Forelimb muscle (tissue), 1 donor: ENCODE measurements around the gene PAX3. TPM values are rescaled to one million over a fixed set of nuclear protein-coding genes. Genes with fewer than 3 reads are reported as not detected.

ENCODE experiments used
- DNase-seq: peaks from one replicate; pipeline ENCODE4 v3.0.0-alpha.2; 2013; ENCODE audit warnings: low read depth
- polyA plus RNA-seq: library from polyadenylated mRNA; unstranded; fragments of 120-200 nt; gene quantifications from one replicate; pipeline ENCODE4 v1.2.1, GENCODE V29; 2013; ENCODE audit not compliant: insufficient read length

PAX3 gene
- polyA plus RNA-seq, 1 donor = 1.5 TPM

DNA sequence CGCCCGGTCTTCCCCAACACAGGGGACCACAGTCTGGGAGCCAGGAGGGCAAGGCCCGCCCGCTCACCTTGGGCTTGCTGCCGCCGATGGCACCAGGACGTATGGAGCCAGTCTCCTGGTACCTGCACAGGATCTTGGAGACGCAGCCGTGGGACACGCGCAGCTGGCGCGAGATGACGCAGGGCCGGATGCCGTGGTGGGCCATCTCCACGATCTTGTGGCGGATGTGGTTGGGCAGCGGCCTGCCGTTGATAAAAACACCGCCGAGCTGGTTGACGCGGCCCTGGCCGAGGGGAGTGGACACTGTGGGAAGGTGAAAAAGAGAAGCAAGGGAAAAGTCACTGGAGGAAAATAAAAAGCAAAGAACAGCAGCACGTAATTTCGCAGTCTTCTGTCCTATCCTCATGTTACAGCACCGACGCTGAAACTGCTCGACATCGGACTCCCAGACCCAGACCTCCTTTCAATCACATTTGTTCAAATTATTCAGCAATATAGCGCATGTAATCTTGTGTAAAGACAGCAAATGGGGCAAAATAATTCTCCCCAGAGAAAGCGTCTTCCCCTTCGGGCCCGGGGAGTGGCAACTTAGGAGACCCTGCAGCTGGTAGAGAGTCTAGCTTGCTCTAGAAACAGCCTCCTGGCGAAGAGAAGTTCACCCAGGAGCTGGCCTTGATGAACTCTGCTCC, 1.7 kb downstream of the PAX3 start:
- DNase-seq = no peak

DNA sequence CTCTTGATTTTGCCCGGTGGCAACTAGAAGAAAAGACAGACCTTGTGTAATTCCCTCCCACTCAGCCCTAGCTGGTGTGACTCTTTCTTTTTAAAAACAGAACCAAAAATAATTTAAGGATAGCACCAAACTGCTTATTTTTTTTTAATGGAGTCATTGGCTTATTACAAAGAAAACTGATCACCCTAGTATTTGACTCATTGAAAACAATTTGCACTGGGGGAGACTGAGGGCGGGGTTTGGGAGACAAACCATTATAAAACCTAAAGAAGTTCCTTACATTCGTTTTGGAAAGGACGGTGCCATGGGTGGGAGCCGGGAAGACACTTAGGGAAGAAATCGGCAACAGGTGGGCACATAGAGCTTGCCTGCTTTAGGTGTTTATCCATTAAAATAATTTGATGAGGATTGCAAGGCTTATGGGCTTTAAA, 2.5 kb downstream of the PAX3 start:
- no peak for DNase-seq

DNA sequence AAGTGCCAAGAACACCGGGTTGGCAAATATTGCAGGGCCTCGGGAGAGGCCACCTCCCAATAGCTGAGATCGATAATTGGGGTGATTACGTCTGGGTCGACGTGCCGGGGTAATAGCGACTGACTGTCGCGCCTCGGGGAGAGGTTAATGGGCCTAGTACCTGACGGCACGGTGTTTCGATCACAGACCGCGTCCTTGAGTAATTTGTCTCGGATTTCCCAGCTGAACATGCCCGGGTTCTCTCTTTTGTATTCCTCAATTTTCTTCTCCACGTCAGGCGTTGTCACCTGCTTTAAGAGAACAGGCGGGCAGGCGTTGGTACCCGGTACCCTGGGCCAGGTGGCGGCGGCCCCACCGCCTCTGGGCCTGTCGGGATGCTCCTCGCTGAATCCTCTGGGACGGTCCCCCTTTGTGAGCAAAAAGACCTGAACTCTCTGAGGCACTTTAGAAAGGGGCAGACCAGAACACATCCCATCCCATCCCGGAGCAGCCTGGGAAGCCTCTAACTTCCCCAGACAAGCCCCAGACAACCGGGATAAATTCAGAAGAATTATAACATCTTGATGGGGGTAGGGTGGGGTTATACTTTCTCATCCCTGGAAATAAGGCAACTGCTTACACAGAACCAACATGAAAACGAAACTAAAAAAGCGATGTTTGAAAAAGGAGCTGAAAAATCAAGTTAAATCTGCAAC, 3.3 kb downstream of the PAX3 start:
- DNase-seq = no peak

DNA sequence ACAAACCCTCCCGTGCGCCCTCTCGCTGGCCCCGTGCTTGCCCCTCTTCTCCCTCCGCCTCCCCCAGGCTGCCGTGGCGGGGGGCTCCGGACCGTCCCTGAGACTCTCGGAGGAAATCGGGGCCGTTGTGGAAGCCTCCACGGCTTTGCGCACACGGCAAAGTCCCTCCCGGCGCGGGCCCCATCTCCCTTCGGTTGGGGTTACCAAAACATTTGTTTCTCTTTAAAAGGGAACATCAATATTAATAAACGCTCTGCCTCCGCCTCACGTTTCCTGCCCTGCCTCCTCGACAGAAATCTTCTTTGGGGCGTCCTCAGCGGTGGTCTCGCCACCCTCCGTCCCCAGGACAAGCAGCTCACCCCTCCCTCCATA, 3.8 kb downstream of the PAX3 start:
- no peak for DNase-seq

DNA sequence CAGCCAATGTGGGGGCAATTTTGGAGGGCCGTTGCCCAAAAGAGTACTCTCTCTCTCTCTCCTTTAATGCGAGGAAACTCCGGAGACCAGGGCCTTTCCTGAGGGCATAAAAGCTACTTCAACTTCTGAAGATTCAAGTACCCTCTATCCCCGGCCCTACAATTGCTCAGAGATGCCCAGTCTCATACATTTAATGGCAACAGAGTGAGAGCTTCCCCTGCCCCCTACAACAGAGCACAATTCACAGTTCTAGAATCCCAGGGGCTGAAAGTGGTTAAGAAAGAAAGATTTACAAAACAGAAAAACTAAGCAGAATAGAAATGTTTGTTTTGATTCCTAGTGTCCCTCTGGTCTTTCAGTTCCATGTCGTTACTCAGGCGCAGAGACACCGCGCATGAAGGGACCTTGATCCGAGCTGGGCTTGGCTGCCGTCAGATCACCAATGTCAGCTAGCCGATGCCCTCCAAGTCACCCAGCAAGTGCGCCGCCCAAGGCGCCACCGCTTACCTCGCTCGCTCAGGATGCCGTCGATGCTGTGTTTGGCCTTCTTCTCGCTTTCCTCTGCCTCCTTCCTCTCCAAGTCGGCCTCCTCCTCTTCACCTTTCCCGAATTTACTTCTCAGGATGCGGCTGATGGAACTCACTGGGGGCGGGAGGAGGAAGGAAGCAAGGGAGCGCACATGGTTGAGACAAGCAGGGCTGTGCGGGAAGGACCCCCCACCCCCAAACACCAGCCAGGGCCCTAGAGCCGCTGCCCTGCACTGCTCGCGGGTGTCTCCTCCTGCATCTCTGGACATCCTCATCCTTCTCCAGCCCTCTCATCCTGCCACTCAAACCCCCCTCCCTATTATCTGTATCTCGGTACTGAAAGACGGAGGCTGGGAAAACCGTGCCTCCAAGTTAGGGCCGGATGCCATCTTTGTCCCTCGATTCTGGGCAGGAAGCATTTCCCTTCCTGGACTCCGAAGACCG, 4.9 kb downstream of the PAX3 start:
- no peak for DNase-seq

DNA sequence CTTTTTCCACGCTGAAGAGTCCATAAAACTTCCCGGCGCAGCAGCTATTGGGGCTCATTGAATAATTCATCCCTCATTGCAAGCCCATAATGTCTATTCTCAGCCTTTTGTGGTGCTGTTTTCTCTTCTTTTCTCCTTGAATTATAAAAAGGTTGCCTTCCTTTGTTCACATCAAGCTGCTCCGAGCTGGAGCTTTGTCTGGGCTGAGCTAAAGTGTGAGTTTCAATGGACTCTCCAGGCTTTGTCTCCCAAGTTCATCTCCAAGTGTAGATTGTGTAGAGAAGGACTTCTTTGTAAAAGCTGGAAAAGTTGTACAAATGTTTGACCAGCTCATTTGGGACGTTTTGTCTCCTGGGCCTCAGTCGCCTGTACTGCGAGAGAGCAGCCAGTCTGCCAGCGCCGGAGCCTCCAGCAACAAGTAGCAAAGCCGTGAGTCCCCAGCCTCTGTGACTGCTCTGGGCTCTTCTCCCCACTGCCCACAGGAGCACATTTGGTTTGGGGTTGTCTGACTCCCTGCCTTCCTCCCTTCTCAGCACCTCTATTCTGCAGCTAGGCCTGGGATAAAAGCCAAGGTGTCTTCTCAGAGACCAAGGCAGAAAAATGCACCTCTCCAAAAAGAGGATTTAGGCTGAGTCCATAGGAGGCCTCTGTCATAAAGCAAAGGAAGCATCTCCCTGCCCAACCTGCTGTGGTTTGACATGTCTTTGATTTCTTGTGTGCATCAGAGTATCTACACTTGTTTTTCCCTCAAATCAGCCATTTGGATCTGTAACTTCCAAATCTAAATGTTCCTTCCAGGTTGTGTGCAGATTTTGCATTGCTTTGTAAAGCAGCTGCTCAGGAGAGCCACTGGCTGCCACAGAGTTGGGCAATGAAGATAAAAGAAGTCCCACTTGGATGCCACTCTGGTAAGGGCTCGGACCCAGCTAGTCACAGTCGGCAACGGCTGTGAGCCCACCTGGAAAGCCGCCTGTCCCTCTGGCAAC, 6.4 kb downstream of the PAX3 start:
- DNase-seq = no peak

DNA sequence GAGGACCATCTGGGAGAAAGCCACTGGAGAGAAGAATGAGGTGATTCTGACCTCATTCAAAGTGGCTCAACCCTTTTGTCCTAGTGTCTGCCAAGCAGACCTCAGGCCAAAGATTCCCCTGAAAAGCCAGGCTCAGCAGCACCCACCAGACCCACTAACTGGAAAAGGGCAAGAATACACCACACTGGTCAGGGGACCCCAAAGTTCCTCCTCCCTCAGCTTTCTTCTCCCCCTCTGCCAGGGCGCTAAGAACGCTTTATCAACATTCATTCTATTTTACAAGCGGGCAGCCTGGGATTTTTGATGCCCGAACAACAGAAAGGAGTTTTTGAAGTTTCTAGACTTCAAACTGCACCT, 7.3 kb downstream of the PAX3 start:
- DNase-seq = no peak

DNA sequence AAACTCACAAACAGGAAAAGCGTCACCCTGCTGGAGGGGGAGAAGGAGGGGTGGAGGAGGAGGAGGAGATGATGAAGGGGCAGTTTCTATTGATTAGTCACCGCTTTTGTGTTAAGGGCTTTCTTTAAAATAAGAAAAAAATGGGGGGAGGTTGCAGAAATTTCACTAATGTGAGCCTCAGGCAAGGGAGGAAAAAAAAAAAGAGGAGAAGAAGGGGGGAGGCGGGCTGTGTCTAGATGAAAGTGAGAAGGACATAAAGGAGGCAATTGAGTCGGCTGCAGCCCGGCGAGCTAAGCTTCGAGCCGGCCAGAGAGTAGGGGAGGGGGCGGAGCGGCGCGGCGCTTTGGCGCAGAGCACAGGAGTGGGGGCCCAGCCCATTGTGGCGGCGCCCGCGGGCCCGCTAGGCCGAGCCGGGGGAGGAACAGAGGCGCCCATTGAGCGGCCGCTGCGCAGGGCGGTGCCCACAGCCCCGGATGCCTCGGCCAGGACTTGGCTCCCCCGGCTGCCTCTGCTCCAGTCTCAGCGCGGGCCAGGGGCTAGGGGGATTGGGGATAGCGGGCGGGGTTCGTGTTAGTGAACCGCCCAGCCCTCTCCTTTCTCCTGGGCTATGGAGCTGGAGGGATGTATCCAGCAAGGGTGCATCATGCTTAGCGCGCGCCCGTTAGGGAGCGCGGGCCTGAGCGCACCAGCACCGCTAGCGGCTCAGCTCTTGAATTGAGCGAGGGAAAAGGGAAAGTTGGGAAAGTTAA, 7.9 kb downstream of the PAX3 start:
- no peak for DNase-seq

DNA sequence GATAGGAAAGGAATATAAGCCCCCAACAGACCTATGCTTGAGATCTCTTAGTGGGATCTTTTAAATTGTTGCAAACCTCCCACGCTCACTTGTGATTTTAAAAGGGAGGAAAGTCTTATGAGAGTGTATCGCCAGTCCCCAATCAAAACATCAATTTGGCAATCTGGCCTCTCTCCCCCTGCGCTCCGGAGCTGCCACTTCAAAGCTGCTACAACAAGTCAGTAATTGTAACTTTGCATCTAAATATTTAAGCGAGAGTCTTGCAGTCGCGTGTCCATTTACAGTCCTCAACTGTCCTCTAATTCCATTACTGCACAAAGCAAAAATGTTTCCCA, 8.4 kb downstream of the PAX3 start:
- no peak for DNase-seq

DNA sequence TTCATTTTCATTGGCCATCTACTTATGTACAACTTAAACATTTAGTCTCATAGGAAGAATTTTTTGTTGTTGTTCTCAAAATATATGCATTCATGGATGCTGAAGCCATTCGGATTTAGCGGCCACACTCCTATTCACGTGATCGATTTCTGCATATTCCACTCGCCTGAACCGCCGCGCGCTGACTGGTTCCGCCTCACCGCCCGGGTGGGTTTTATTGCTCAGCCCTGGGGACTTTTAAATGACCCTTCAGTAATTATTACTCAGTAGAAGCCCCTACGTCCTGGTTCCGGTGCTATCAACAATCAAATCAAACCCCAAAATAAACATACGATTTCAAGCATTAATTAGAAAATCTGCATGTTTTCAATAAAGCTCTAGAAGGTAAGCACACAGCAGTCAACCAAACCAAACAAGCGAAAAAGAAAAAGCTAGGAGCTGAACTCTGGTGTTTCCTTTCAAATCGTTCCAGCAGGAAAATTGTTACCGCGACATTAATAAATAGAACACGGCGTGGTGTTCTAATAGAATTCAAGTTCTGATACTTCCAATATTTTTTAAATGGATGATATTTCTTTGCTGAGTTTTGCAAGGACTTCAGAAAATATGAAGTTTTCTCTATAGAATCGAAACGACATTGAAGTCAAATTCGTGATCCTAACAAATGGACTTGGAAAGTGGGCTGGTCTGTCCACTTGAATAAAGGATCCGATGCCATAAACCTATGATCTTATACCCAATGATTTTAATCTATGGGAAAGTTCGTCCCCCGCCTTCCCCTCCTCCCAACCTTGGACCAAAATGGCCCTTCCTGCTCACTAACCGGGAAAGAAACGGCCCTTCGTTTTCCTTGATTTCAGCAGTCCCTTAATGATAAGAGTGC, 9.3 kb downstream of the PAX3 start:
- DNase-seq = no peak

DNA sequence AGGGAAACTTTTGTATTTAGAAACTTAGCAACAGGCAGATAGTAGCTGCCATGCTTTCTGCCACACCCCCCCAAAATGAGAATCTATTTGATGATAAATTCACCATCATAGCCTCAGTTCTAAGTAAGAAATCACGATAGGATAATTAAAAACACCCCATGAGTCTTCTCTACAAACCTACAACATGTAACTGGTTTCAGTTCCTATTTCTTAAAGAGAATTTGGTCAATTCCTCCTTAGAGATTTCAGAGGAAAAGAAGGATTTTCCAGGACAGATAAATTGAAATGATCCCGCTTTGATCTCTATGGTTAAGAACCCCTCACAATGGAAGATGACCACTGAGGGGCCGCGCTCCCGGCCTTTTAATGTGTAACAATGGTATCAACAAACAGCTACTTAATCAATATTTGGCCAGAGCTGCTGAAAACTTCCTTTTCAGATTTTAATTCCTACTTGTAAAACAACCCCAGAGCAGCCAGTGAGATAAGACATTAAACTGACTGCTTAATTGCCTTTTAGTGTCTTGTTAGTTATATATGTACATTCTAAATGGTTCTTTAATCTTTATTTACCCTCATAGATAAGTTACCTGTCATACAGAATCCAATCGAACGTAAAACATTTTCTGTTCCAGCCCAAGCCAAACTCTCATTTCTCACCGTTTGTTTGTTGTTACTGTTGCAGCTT, 10.1 kb downstream of the PAX3 start:
- no peak for DNase-seq

DNA sequence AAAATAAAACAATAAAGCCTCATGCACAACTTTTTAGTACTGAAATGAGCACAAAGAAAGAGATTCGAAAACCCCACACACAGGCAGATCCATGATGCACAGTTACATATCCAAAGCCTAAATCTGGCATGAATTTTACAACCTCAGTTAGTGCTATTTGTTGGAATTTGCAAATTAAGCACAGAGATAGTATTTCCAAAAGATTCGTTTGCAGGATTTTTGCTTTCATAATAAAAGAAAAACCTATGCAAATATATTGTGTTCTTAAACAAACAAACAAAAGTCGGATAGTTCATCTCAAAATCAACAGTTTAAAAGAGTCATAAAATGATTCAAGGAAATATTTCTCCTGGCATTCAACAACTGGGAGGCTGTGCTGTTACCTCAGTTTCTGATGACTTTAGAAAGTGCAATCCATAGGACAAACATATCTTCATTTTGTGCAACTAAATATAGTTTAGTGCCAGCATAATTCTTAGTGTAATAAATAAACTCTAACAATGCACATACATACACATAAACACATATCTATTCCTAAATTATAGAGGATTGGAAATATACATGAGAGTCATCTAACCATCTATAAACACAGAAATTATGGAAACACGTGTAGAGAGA, 10.8 kb downstream of the PAX3 start:
- DNase-seq = no peak

DNA sequence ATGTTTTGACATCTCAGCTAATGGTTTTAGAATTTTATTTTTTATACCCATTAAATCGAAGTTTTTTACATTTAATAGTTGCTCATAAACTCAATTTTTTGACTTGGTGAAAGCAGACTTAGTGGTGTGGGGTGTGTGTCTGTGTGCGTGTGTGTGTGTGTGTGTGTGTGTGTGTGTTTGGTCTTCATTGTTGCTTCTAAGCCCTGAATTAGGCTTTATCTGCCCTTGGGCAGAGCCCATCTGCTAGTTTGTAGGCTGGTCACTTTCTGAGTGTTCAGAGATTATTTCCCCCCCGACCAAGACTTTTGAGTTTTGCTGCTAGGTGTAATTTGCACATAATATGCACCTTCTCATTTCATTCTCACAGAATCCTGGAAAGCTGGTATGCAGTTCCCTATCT, 14.3 kb downstream of the PAX3 start:
- no peak for DNase-seq

DNA sequence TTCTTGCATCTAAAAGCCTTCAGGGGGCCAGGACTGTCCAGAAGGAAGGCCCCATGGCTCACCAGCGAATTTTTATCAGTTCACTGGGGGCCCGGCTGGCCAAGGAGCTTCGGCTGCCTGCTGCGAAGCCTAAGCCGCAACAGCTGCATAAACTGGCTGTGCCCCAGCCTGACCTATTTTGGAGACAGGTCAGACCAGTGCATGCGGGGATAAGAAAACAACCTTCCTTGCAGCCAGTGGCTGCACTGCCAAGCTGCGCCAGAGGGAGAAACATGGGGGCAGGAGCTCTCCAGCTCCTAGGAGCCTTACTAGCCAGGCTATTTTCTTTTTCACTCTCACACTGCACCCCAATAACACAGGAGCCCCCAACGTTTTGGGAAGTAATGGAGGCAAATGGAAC, 15.2 kb downstream of the PAX3 start:
- no peak for DNase-seq

DNA sequence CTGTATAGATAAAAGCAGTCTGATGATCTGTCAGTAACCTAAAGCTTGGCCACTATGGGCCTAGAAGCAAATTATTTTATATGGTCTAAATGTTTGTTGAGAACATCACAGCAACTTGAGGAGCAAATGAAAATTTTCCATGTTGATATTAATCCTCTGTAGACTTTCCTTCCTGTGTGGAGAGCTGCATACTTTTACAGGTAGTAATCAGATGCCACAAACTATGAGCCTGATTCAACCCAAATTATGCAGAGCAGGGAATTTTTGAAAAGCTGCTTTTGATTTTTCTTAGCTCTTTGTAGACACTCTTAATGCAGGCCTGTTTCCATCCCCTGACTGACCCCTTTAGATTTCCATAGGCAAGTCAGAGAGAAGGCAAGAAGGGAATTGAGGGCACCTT, 17.3 kb downstream of the PAX3 start:
- no peak for DNase-seq

DNA sequence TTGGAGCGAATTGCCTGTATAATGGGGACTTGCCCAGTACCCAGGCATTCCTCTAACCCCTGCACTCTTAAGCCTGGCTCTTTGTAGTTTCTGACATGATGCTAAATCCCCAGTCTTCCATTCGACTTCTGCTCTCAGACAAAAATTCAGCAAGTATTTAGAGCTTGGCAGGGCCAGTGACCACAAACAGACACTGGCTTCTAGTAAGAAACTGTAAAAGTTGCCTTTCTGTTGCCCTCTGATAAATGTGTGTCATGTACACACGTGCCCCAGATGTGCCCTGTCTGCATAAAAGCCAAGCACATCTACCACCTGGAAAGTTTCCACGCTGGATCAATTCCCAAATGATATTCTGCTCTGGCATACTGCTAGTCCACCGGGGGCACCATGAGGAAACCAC, 18.0 kb downstream of the PAX3 start:
- no peak for DNase-seq

DNA sequence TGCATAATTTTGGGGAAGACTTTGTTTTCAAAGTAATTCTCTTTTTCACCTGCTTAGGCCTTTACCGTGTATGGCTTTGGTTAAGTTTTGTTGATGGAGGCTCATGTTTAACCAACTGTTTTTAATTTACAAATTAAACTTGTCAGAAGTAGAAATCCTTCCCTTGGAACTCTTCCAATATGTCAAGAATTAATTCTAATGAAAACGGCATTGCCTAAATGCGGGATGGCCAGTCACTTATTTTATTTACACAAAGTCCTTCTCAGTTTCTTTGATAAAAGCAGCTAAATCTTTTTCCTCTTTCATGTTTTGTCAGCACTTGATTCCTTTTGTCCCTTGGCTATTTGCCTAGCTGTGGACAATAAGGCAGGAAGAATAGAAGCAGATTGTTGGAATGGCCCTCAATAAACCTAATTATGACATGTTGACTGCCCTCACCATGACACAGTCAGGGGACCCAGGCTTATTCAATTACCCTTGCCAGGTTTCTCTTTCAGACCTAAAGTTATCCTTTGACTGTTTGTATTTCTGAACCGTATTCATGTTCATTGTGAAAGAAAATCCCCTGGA, 26.3 kb downstream of the PAX3 start:
- DNase-seq = no peak

DNA sequence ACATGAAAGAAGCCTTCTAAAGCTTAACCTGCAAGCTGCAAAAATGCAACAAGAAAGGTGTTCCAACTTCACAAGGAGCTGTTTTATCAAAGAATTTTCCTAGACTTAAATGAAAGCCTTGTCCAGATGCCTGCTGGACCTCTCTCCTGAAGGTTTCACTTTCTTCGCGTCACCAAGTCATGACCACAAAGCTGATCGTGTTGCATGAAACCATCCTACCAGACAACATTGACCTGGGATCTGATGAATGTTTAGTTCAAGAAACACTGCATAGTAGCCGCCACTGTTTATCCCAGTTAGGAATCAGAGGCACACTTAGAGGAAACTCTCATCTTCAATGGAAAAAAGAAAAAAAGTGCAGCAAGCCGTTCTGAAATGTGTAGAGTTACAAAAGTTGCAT, 26.9 kb downstream of the PAX3 start:
- no peak for DNase-seq
